ENCODE data around the gene FKBP4.
A peak's percentile ranks its signal among the peaks of the same experiment; 100 is the strongest.
"Not testable (repeated sequence)": the region's sequence is repeated elsewhere in the genome, so short reads cannot be mapped to it uniquely, and the experiment has no call there.

Gene FKBP4

GRCh38 chr12:2794736-2795289 lies at the start of gene FKBP4:
TSS of gene FKBP4 (plus strand) at chr12:2794970. CDS start at chr12:2795140, 170 bp downstream.
- peak; percentile 70 to 83 for DNase-seq (ENCODE audit: extremely low read depth in 1 of 2, low read depth in 1 of 2)

GRCh38 chr12:2745655-2746054 lies 49.1 kb upstream of the FKBP4 start:
- DNase-seq (ENCODE audit: extremely low read depth in 1 of 2, low read depth in 1 of 2): no peak

GRCh38 chr12:2749580-2749979 lies 45.2 kb upstream of the FKBP4 start:
- no peak for DNase-seq (ENCODE audit: extremely low read depth in 1 of 2, low read depth in 1 of 2)

- DNase-seq (ENCODE audit: extremely low read depth in 1 of 2, low read depth in 1 of 2): no peak
Measured at GRCh38 chr12:2750185-2750584, 44.6 kb upstream of the FKBP4 start.

- DNase-seq (ENCODE audit: extremely low read depth in 1 of 2, low read depth in 1 of 2): no peak
Measured at GRCh38 chr12:2751230-2751629, 43.5 kb upstream of the FKBP4 start.

- DNase-seq (ENCODE audit: extremely low read depth in 1 of 2, low read depth in 1 of 2): no peak
Measured at GRCh38 chr12:2751686-2752085, 43.1 kb upstream of the FKBP4 start.

GRCh38 chr12:2752676-2753371 lies 41.9 kb upstream of the FKBP4 start:
- DNase-seq (ENCODE audit: extremely low read depth in 1 of 2, low read depth in 1 of 2): peak; percentile 46 to 60

- no peak for DNase-seq (ENCODE audit: extremely low read depth in 1 of 2, low read depth in 1 of 2)
Measured at GRCh38 chr12:2753536-2753935, 41.2 kb upstream of the FKBP4 start.

- no peak for DNase-seq (ENCODE audit: extremely low read depth in 1 of 2, low read depth in 1 of 2)
Measured at GRCh38 chr12:2754208-2754607, 40.6 kb upstream of the FKBP4 start.

- DNase-seq (ENCODE audit: extremely low read depth in 1 of 2, low read depth in 1 of 2): no peak
Measured at GRCh38 chr12:2756756-2757155, 38.0 kb upstream of the FKBP4 start.

- no peak for DNase-seq (ENCODE audit: extremely low read depth in 1 of 2, low read depth in 1 of 2)
Measured at GRCh38 chr12:2759733-2760132, 35.0 kb upstream of the FKBP4 start.

- no peak for DNase-seq (ENCODE audit: extremely low read depth in 1 of 2, low read depth in 1 of 2)
Measured at GRCh38 chr12:2764398-2764797, 30.4 kb upstream of the FKBP4 start.

GRCh38 chr12:2765052-2765451 lies 29.7 kb upstream of the FKBP4 start:
- DNase-seq (ENCODE audit: extremely low read depth in 1 of 2, low read depth in 1 of 2): no peak

GRCh38 chr12:2765608-2766007 lies 29.2 kb upstream of the FKBP4 start:
- DNase-seq (ENCODE audit: extremely low read depth in 1 of 2, low read depth in 1 of 2): no peak

GRCh38 chr12:2768224-2768961 lies 26.4 kb upstream of the FKBP4 start:
- DNase-seq (ENCODE audit: extremely low read depth in 1 of 2, low read depth in 1 of 2): no peak

- DNase-seq (ENCODE audit: extremely low read depth in 1 of 2, low read depth in 1 of 2): no peak
Measured at GRCh38 chr12:2769866-2770533, 24.8 kb upstream of the FKBP4 start.

- not testable (repeated sequence) for DNase-seq (ENCODE audit: extremely low read depth in 1 of 2, low read depth in 1 of 2)
Measured at GRCh38 chr12:2770544-2770943, 24.2 kb upstream of the FKBP4 start.

- no peak for DNase-seq (ENCODE audit: extremely low read depth in 1 of 2, low read depth in 1 of 2)
Measured at GRCh38 chr12:2772370-2772769, 22.4 kb upstream of the FKBP4 start.

GRCh38 chr12:2773199-2773875 lies 21.4 kb upstream of the FKBP4 start:
- no peak for DNase-seq (ENCODE audit: extremely low read depth in 1 of 2, low read depth in 1 of 2)

- no peak for DNase-seq (ENCODE audit: extremely low read depth in 1 of 2, low read depth in 1 of 2)
Measured at GRCh38 chr12:2775431-2775830, 19.3 kb upstream of the FKBP4 start.
